Limb (tissue), 2 donors: ENCODE measurements around the gene BRCA1.

ENCODE experiments used
- DNase-seq, 2 donors: peaks; one replicate each; pipeline ENCODE4 v3.0.0-alpha.2; 2016; ENCODE audit errors: extremely low spot score in 2 of 2

BRCA1 gene

DNA sequence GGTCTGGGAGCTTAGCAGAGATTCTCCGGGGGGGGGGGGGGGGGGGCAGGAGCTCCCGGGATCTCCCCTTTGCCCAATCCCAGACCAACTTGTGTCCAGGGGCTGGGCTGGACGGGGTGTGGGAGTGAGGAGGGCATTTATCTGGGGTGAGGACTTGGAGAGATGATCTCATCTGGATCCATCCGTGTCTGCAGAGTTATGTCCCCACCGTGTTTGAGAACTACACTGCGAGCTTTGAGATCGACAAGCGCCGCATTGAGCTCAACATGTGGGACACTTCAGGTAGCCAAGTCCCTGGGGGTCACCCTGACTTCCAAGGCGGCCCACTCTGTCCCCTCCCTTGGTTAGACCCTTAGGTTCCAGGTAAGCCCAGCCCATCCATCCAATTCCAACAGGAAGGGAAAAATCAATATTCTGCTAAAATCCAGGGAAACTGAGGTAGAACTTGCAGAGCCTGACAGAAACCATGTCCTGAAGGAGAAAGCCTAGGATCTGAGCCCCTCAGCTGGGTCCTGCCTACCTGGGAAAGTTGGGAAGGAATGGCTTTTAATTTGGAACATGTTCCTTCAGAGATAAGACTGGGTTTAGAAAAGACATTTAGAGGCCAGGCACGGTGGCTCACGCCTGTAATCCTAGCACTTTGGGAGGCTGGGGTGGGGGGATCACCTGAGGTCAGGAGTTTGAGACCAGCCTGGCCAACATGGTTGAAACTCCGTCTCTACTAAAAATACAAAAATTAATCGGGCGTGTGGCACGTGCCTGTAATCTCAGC lies 99.2 kb downstream of the BRCA1 start:
- DNase-seq, result no peak

GRCh38 chr17:43025290-43025657 lies 99.9 kb downstream of the BRCA1 start:
- DNase-seq, result no peak

- peak; percentile 91 to 96 for DNase-seq
Observed at GRCh38 chr17:43024407-43025289, 100.5 kb downstream of the BRCA1 start, which contains the start of gene RND2. TSS of gene RND2 (plus strand) at chr17:43025231. CDS start at chr17:43025348, 117 bp downstream.

DNA sequence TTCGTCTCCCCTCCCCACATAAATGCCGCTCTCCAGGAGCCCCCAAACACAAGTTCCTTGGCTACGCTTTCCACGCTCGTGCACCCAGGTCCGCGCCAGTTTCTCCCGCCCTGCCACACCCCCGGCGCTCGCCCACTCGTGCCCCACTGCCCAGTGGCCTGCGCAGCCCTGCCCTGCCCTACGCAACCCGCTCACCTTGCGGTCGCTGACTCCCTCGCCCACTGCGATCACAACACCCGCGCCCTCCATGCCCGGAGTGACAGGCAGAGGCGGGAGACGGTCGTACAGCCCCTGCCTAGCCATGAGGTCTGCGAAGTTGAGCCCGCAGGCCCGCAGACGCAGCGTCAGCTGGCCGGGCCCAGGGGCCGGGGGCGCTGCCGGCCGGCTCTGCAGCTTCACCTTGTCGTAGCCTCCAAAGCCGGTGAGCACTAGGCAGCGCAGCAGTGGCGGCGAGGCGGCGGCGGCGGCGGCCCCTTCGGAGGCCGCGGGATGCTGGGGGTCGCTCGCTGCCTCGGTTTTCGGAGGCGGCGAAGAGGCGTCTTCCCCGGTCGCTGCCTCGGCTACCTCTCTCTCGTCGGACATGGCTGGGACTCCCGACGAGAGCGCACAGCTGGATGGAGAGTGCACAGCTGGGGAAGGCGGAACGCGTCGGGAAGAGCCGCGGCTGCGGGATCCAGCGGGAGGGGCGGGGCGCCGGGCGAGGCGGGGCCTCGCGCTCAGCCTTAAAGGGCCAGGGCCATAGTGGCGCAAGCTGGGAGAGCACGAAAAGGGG lies 103.2 kb downstream of the BRCA1 start, which contains the start of gene VAT1:
Gene VAT1, minus strand, starts transcription at position 645 of the 772 bp plus-strand sequence. Its CDS starts 63 bp downstream, at position 582.
- peak; percentile 84 to 89 for DNase-seq

DNA sequence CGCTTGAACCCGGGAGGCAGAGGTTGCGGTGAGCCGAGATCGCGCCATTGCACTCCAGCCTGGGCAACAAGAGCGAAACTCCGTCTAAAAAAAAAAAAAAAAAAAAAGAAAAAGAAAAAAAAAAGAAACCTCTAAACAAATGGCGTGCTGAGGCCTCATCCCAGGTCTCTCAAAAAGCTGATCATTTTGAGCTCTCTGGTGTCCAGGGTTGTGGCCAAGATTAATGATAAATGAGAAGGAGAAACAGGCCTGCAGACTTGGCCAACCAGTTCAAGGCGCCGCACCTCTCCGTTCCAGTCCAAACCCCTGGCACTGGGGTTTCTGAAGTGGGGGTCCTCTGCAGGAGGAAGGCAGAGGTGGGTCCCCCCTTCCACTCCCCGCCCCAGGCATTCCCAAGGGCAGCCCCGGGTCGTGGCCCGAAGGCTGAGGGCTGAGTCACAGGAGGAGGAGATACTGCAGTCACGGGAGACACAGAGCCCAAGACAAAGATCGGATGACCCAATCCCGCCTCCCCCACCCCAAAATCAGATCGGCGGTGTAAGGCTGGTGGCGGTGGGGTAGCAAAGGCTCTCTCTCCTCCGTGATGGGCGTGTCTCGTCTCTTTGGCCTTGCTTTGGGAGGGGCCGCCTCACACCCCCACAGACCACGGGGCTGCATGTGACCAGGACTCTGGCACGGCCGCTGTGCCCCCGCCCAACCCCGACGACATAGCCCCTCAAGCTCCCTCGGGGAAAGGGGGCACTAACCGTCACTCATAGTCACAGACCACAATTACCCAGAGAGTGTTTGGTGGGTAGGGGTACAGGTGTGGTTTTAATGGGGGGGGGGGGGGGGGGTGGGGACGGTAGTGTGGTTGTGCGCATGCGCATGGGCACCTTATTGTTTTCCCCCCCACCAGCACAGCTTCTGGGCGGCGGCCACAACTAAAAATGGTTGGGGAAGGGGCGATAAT lies 104.1 kb downstream of the BRCA1 start:
- DNase-seq, result peak in 1 of 2 donors; percentile 78

- no peak for DNase-seq
Observed at GRCh38 chr17:43020030-43020621, 105.0 kb downstream of the BRCA1 start.

DNA sequence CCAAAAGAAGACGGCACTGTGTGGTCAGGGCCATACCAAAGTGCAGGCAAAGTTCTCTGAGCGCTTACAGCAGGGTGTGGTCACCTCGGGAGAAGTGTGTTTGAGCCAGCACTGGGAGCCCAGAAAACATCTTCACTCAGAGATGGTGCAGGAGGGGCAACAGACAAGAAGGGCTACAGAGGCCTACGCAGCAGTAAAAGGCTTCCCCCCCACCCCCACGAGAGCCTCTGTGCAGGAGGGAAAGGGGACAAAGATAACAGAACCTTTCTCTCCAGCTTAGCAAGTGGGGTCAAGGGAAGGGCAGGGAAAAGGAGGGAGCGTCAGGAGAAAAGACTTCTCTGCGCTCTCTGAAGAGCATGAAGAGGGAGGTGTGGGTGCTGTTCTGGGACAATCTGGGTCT lies 105.7 kb downstream of the BRCA1 start:
- DNase-seq, result no peak

DNA sequence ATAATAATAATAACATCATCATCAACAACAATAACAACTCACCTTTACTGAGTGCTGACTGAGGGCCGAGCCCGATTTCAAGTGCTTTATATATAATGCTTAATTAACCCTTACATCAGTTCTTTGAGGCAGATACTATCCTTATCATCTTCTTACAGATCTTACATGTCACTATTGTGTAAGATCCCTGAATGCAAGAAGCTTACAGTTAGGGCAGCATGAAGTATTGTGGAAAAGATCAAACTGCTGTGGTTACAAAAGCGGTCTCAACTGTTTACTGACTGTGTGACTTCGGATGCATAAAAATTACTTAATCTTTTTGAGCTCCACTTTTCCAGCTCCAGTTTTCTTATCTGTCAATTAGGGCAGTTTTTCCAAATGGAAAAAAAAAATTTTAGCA lies 106.2 kb downstream of the BRCA1 start:
- no peak for DNase-seq

DNA sequence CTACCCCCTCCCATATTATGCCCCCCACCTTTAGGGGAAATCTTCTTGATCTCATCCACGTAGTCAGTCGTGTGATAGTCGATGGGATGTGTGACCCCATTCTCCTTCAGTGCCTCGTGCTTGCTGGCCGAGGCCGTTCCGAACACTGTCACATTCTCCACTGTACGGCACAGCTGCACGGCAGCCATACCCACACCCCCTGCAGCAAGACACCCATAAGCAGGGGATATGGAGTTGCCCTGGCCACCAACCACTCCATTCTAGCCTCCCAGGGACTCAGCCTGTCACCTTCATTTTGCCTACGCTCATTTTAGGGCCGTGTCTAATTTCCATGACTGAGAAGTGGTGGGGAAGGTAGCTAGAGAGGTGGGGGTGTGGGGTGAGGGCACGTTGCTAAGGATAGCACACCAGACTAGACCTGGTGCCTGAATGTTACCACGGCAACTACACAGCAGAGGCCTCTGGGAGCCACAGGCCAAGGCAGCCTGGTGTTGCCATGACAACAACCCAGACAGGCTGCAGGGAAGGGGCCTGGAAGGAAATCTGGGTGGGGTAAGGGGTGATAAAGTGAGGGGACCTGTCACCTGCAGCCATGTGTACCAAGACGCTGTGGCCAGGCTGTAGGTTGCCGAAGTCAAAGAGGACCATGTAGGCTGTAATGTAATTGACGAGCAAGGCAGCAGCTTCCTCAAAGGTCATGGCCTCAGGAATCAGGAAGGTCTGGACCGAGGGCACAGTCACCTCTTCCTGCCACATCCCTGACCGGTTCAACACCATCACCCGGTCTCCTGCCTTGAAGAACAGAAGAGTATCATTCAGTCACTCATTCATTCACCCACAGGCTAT lies 106.9 kb downstream of the BRCA1 start:
- peak in 1 of 2 donors; percentile 46 for DNase-seq

GRCh38 chr17:43016216-43016615 lies 108.9 kb downstream of the BRCA1 start:
- no peak for DNase-seq

DNA sequence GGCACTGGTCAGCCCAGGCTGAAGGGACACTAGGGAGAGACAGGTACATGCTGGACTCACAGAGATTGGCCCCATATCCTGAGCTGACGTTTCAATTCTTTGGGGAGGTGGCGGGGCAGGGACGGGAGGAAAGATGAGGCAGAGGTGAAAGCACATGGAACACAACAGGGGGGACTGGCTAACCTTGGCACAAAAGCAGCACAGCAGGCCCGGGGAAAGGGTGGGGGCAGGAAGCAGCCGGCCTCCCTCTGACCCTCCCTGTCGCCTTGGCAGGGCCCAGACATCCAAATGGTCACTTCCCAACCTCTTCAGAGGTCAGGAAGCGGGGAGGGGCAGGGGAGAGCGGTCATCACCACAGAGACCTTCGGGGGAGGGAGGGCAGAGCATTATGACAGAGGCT lies 109.6 kb downstream of the BRCA1 start:
- no peak for DNase-seq

GRCh38 chr17:43014649-43015542 lies 110.3 kb downstream of the BRCA1 start:
- no peak for DNase-seq

DNA sequence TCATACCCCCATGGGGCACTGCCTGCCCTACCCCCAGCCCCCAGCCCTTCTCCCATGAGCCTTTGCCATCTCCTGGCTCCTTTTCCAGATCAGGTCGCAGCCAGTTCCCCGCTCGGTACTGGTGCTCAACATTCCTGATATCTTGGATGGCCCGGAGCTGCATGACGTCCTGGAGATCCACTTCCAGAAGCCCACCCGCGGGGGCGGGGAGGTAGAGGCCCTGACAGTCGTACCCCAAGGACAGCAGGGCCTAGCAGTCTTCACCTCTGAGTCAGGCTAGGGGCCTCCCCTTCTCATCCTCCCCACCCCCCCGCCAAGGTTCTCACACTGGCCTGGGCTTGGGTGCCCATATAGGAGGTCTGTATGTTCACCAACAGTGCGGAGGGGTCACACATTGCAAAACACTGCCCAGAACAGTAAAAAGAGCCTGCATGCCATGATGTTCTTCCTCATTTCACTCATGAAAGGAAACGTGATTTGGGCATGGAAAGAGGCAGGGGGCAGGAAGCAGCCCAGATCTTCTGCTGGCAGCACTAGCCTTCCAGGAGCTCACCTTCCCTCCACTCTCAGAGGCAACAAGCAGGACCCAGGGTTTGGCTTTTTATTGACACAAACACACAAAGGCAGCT lies 111.0 kb downstream of the BRCA1 start:
- DNase-seq, result no peak

GRCh38 chr17:43013296-43013695 lies 111.9 kb downstream of the BRCA1 start:
- no peak for DNase-seq

DNA sequence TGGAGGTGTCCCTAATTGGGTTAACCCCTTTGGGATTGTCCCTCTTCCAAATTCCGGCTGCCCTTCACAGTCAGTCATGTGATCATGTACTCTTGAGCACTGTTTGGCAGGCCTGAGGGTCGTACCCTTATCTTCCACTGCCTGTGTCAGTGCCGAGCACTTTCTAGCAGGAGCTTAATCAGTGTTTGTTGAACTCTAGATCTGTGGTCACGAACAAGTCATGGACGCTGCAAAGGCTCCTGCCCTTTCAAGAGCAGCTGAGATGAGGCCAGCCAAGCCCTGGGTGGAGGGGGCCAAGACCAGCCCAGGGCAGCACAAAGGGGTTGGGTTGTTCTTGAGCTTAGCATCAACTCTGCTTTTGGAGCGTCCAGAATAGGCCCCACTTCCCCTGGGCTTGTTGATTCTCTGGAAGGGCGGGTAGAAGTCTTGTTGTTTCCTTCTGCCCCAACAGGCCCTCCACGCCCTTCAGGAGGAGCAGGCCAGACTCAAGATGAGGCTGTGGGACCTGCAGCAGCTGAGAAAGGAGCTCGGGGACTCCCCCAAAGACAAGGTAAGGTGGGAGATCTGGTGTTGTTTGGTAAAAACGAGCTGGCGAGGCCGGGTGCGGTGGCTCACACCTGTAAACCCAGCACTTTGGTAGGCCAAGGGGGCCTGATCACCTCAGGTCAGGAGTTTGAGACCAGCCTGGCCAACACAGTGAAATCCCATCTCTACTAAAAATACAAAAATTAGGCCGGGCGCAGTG lies 113.3 kb downstream of the BRCA1 start:
- DNase-seq, result no peak

DNA sequence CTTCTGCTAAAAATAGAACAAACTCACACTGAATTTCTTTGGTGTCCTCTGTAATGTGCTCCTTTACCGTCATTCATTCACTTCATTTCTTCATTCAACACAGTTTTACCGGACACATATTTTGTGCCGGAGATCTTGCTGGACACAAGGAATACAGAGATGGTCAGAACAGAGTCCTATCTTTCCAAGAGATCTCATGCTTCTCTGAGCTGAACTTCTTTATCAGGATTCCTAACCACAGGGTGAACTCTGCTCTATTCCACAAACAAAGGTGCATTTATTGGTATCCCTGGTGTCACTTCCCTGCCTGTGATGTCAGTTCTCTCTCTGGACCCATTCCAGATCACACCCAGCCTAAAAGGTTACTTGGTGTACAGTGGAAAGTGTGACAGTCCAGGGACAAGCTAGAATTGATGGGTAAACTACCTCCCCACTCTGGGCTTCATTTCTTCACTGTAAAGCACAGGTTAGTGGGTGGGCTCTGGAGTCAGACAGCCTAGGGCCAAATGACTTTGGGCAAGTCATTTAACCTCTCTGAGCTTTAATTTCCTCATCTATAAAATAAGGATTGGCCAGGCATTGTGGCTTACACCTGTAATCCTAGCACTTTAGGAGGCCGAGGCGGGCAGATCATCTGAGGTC lies 114.4 kb downstream of the BRCA1 start:
- no peak for DNase-seq
